Measurements from ENCODE around the gene RSPO3. TPM values are rescaled to one million over a fixed set of nuclear protein-coding genes. Genes with fewer than 3 reads are reported as not detected.

Gene RSPO3
- total RNA-seq, 1 experiment from 2014 or later, result not detected

GRCh38 chr6:127107916-127108315 lies 10.6 kb upstream of the RSPO3 start:
- RAD21 ChIA-PET (ENCODE audit: low non-redundant PET in 1 of 2, low total read pairs in 2 of 2, uncharacterized antibody in 2 of 2, unreplicated experiment in 2 of 2), result no interaction called here
- Histone ChIP-seq H3K27ac (ENCODE audit: low read depth, low read length) (no peak overlapping the region), H3K79me2 (ENCODE audit: insufficient read depth, low read length) (no peaks in the 10 kb centered on the region), H3K4me1 (ENCODE audit: control insufficient read depth in 1 of 2, insufficient read depth in 2 of 2, low read length in 2 of 2) (no peaks in the 10 kb centered on the region), H3K4me3 (replicated peaks in 1 of 2; ENCODE audit: low read depth in 1 of 2, low read length in 2 of 2) (no peak overlapping the region), H3K4me2 (ENCODE audit: low read length) (no peak overlapping the region), H4K20me1 (ENCODE audit: insufficient read depth) (no peaks in the 10 kb centered on the region), H3K9me3 (ENCODE audit: control insufficient read depth in 1 of 2, insufficient read depth in 1 of 2, low read depth in 1 of 2, low read length in 2 of 2) (no peaks in the 10 kb centered on the region), H3K9me2 (ENCODE audit: insufficient read depth) (no peaks in the 10 kb centered on the region), H2AFZ (ENCODE audit: low read depth, low read length, poor library complexity, severe bottlenecking) (no peak overlapping the region), H3K9ac (ENCODE audit: low read length) (no peak overlapping the region), H3K36me3 (ENCODE audit: control insufficient read depth in 1 of 2, insufficient read depth in 2 of 2, low read length in 2 of 2) (no peaks in the 10 kb centered on the region), H3K27me3 (ENCODE audit: insufficient read depth, low read length) (peaks cover 12% of the 10 kb centered on the region)
- POLR2A ChIA-PET, result no interaction called here
- intact Hi-C loops (cut with micrococcal nuclease), result loop anchor here (10.0 kb wide), 1 partner anchor 933 kb away; no protein-coding TSS in a partner anchor
- TF ChIP-seq SRF (IDR thresholded peaks at IDR 0.05; ENCODE audit: low read depth), result no peak
- no peak for TF ChIP-seq ZNF274 (IDR thresholded peaks at IDR 0.05; ENCODE audit: low read depth, low read length)
- no peak for TF ChIP-seq CEBPB (IDR thresholded peaks at IDR 0.05; ENCODE audit: low read depth)
- TF ChIP-seq YY1 (IDR thresholded peaks at IDR 0.05; ENCODE audit: extremely low read depth, insufficient replicate concordance, low read depth, low read length), result no peak
- no peak for TF ChIP-seq JUND (IDR thresholded peaks at IDR 0.05)
- TF ChIP-seq ATF3 (IDR thresholded peaks at IDR 0.05), result no peak
- TF ChIP-seq EGR1 (IDR thresholded peaks at IDR 0.05; ENCODE audit: low read depth), result no peak
- TF ChIP-seq TCF7L2 (IDR thresholded peaks at IDR 0.05; ENCODE audit: borderline replicate concordance, extremely low read depth, insufficient read depth, insufficient read length), result no peak
- TF ChIP-seq ZBTB33 (IDR thresholded peaks at IDR 0.05; ENCODE audit: extremely low read depth, insufficient replicate concordance, low read length), result no peak
- TF ChIP-seq CBX3 (IDR thresholded peaks at IDR 0.05; ENCODE audit: low read depth), result no peak
- ATAC-seq (no peak), DNase-seq (ENCODE audit: low read depth, low spot score) (no peak)
- no TSS peak for BruUV-seq (replicated peaks)
- CTCF ChIA-PET, result no interaction called here
